ENCODE measurements around the gene BTG2. TPM values are rescaled to one million over a fixed set of nuclear protein-coding genes. Genes with fewer than 3 reads are reported as not detected.

Gene BTG2
- total RNA-seq, 1 experiment from 2014 or later: 2.9 TPM

DNA sequence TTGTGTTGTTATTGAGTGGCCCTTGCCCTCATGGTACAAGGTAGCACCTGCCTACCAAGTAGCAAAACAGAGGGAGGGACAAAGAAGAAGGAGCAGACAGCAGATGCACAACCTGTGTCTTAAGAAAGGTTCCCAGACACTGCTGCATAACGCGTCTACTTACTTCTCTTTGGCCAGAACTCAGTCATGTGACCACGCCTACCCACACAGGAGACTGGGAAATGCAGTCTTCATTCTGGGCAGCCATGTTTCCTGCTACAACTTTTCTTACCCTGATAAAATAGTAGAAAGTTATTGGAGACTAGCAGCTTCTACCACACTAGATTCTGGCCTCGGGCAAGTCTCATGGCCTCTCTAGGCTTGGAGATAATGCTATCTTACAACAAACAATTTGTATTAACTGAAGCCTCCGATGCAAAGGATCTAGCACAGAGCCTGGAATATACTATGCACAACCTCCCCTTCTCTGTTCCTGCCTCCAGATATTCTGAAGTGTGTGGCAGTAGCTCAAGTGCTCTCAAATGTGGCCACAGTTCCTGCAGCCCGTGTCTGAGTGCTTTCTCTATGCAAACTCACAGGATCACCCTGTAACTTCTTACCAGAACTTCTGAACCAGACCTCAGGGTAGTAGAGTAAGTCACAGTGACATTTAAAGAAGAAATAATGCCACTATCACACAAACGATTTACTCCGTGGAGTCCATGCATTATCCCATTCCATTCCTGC lies 34.1 kb upstream of the BTG2 start:
- peak; percentile 72 for DNase-seq
- no peak overlapping the region for H3K4me3 Mint-ChIP-seq

More for the DNA sequence above, 34.1 kb upstream of the BTG2 start:
- Histone ChIP-seq H3K56ac (ENCODE audit: insufficient read length, low read depth, low read length) (no peak overlapping the region), H3K4me1 (ENCODE audit: insufficient read depth, low read length) (no peaks in the 10 kb centered on the region), H3K27ac (ENCODE audit: insufficient read length, low read depth, low read length) (no peak overlapping the region), H3K18ac (ENCODE audit: insufficient read length, low read depth, low read length) (no peak overlapping the region), H3K23ac (ENCODE audit: insufficient read length, low read depth, low read length) (no peak overlapping the region), H3K79me1 (ENCODE audit: insufficient read depth, low read depth, low read length, poor library complexity, severe bottlenecking) (no peaks in the 10 kb centered on the region), H2AK5ac (ENCODE audit: insufficient read length, low read length) (no peak overlapping the region), H4K20me1 (ENCODE audit: control insufficient read depth, insufficient read depth, insufficient read length) (no peaks in the 10 kb centered on the region), H2BK5ac (ENCODE audit: insufficient read length, low read length) (no peak overlapping the region), H3K23me2 (ENCODE audit: insufficient read length, low read depth, low read length, poor library complexity, severe bottlenecking) (peaks cover 10% of the 10 kb centered on the region), H3K14ac (ENCODE audit: insufficient read depth, low read length) (no peak overlapping the region), H2BK120ac (ENCODE audit: low read depth, low read length, poor library complexity, severe bottlenecking) (no peak overlapping the region), H2AFZ (ENCODE audit: low read length) (peak overlapping the region; percentile 91), H2BK20ac (ENCODE audit: low read depth, low read length, poor library complexity, severe bottlenecking) (no peak overlapping the region), H2BK15ac (ENCODE audit: low read depth, low read length) (no peak overlapping the region), H3K4me2 (ENCODE audit: insufficient read depth, insufficient read length, low read length) (peak overlapping the region; percentile 4), H2BK12ac (ENCODE audit: insufficient read length, low read depth, low read length) (no peak overlapping the region), H3K27me3 (ENCODE audit: insufficient read depth, low read length) (peaks cover 2% of the 10 kb centered on the region; the same call in 1 of the 2 replicates), H4K91ac (ENCODE audit: insufficient read length, low read depth, low read length) (no peak overlapping the region), H3K79me2 (ENCODE audit: insufficient read depth, low read length) (no peaks in the 10 kb centered on the region), H3T11ph (ENCODE audit: low read length) (no peak overlapping the region), H4K5ac (ENCODE audit: insufficient read length, low read depth, low read length) (no peak overlapping the region), H3K4ac (ENCODE audit: low read depth, low read length) (no peak overlapping the region), H4K8ac (replicated peaks; ENCODE audit: insufficient read length, low read depth, low read length) (no peak overlapping the region), H3K9me3 (ENCODE audit: control insufficient read depth, low read depth, low read length) (no peaks in the 10 kb centered on the region), H3K9ac (ENCODE audit: extremely low read depth, insufficient read length, low read length) (no peak overlapping the region)
- Mint-ChIP-seq H3K4me1 (peaks cover 11 to 28% of the 10 kb centered on the region in 2 experiments), H3K36me3 (ENCODE audit: insufficient read depth in 1 of 3, low read depth in 3 of 3) (no peaks in the 10 kb centered on the region), H3K27ac (no peak overlapping the region; a peak in 1 of 7 replicates), H3K9me3 (no peaks in the 10 kb centered on the region; a peak in 2 of 5 replicates), H3K27me3 (ENCODE audit: low read depth) (peaks cover 50% of the 10 kb centered on the region)
- TF ChIP-seq, protein P1, sequence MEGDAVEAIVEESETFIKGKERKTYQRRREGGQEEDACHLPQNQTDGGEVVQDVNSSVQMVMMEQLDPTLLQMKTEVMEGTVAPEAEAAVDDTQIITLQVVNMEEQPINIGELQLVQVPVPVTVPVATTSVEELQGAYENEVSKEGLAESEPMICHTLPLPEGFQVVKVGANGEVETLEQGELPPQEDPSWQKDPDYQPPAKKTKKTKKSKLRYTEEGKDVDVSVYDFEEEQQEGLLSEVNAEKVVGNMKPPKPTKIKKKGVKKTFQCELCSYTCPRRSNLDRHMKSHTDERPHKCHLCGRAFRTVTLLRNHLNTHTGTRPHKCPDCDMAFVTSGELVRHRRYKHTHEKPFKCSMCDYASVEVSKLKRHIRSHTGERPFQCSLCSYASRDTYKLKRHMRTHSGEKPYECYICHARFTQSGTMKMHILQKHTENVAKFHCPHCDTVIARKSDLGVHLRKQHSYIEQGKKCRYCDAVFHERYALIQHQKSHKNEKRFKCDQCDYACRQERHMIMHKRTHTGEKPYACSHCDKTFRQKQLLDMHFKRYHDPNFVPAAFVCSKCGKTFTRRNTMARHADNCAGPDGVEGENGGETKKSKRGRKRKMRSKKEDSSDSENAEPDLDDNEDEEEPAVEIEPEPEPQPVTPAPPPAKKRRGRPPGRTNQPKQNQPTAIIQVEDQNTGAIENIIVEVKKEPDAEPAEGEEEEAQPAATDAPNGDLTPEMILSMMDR (conservative IDR thresholded peaks at IDR 0.05): no peak
- no CpG with 5 or more reads among the region's 8 CpGs for WGBS (ENCODE audit: extremely low coverage, insufficient read length, low lambda C conversion rate)
